BLaER1 (cell line): Measurements from ENCODE around the gene KLRC1.
"Not testable (repeated sequence)": the region's sequence is repeated elsewhere in the genome, so short reads cannot be mapped to it uniquely, and the experiment has no call there.

Experiments
- H3K27ac ChIP-seq: shearing (Covaris generic); formaldehyde crosslinking; 2 replicates; pipeline ENCODE4 v1.8.1; 2022
- H3K27me3 ChIP-seq: shearing (Covaris generic); formaldehyde crosslinking; 2 replicates; pipeline ENCODE4 v1.8.1; 2022
- H3K36me3 ChIP-seq: shearing (Covaris generic); formaldehyde crosslinking; 2 replicates; pipeline ENCODE4 v1.8.1; 2022
- H3K4me1 ChIP-seq: shearing (Covaris generic); formaldehyde crosslinking; 2 replicates; pipeline ENCODE4 v1.8.1; 2022
- H3K4me2 ChIP-seq: shearing (Covaris generic); formaldehyde crosslinking; 2 replicates; pipeline ENCODE4 v1.8.1; 2022
- H3K4me3 ChIP-seq: shearing (Covaris generic); formaldehyde crosslinking; 2 replicates; pipeline ENCODE4 v1.8.1; 2022
- H3K9ac ChIP-seq: shearing (Covaris generic); formaldehyde crosslinking; 2 replicates; pipeline ENCODE4 v1.8.1; 2022
- H3K9me3 ChIP-seq: shearing (Covaris generic); formaldehyde crosslinking; 2 replicates; pipeline ENCODE4 v1.8.1; 2022
- H4K20me1 ChIP-seq: shearing (Covaris generic); formaldehyde crosslinking; 2 replicates; pipeline ENCODE4 v1.8.1; 2022
- Cebpa-rat ChIP-seq: shearing (Covaris generic); IDR thresholded peaks from 2 replicates; pipeline ENCODE4 v1.8.1; 2022

The KLRC1 gene

GRCh38 chr12:10453156-10453555 is at the start of gene KLRC1:
Gene KLRC1 (minus strand): TSS chr12:10453377. CDS start chr12:10451156, 2,221 bp downstream.
- Histone ChIP-seq H3K27ac (no peak within 1 kb of the TSS), H3K4me1 (0 out of 2 replicates have a peak, but pooled peaks cover 6% of the 10 kb centered on the region), H3K36me3 (no peaks in the 10 kb centered on the region), H3K9me3 (peaks cover 34% of the 10 kb centered on the region), H3K9ac (no peak within 1 kb of the TSS), H3K4me3 (no peak within 1 kb of the TSS), H3K4me2 (no peak within 1 kb of the TSS), H3K27me3 (no peaks in the 10 kb centered on the region), H4K20me1 (no peaks in the 10 kb centered on the region)
- TF ChIP-seq Cebpa-rat, result no peak

GRCh38 chr12:10501030-10501429 is 47.9 kb upstream of the KLRC1 start:
- H3K27ac ChIP-seq, result no peak overlapping the region
- no peaks in the 10 kb centered on the region for H3K27me3 ChIP-seq
- no peaks in the 10 kb centered on the region for H4K20me1 ChIP-seq
- no peaks in the 10 kb centered on the region for H3K9me3 ChIP-seq
- no peak overlapping the region for H3K4me2 ChIP-seq
- no peak for TF ChIP-seq Cebpa-rat
- no peaks in the 10 kb centered on the region for H3K4me1 ChIP-seq
- H3K9ac ChIP-seq, result no peak overlapping the region
- H3K4me3 ChIP-seq, result no peak overlapping the region
- H3K36me3 ChIP-seq, result no peaks in the 10 kb centered on the region

- H3K4me2 ChIP-seq, result no peak overlapping the region
- H3K9ac ChIP-seq, result no peak overlapping the region
- no peaks in the 10 kb centered on the region for H4K20me1 ChIP-seq
- no peak overlapping the region for H3K4me3 ChIP-seq
- no peaks in the 10 kb centered on the region for H3K4me1 ChIP-seq
- no peak overlapping the region for H3K27ac ChIP-seq
- H3K36me3 ChIP-seq, result no peaks in the 10 kb centered on the region
- no peak for TF ChIP-seq Cebpa-rat
- no peaks in the 10 kb centered on the region for H3K27me3 ChIP-seq
- H3K9me3 ChIP-seq, result no peaks in the 10 kb centered on the region
Measured at GRCh38 chr12:10498042-10498441, 44.9 kb upstream of the KLRC1 start.

GRCh38 chr12:10497602-10498001 is 44.4 kb upstream of the KLRC1 start:
- H3K27me3 ChIP-seq, result no peaks in the 10 kb centered on the region
- no peaks in the 10 kb centered on the region for H3K9me3 ChIP-seq
- no peaks in the 10 kb centered on the region for H3K36me3 ChIP-seq
- H4K20me1 ChIP-seq, result no peaks in the 10 kb centered on the region
- H3K9ac ChIP-seq, result no peak overlapping the region
- H3K4me2 ChIP-seq, result no peak overlapping the region
- no peaks in the 10 kb centered on the region for H3K4me1 ChIP-seq
- no peak for TF ChIP-seq Cebpa-rat
- no peak overlapping the region for H3K4me3 ChIP-seq
- no peak overlapping the region for H3K27ac ChIP-seq

- no peak overlapping the region for H3K27ac ChIP-seq
- no peaks in the 10 kb centered on the region for H3K36me3 ChIP-seq
- H3K4me3 ChIP-seq, result no peak overlapping the region
- TF ChIP-seq Cebpa-rat, result no peak
- H3K4me1 ChIP-seq, result no peaks in the 10 kb centered on the region
- H3K4me2 ChIP-seq, result no peak overlapping the region
- H4K20me1 ChIP-seq, result no peaks in the 10 kb centered on the region
- no peaks in the 10 kb centered on the region for H3K27me3 ChIP-seq
- no peaks in the 10 kb centered on the region for H3K9me3 ChIP-seq
- no peak overlapping the region for H3K9ac ChIP-seq
Measured at GRCh38 chr12:10491766-10492165, 38.6 kb upstream of the KLRC1 start.

GRCh38 chr12:10487328-10487727 is 34.2 kb upstream of the KLRC1 start:
- not testable (repeated sequence) for H3K36me3 ChIP-seq, H3K4me2 ChIP-seq, H3K4me3 ChIP-seq, H3K4me1 ChIP-seq, H3K9me3 ChIP-seq, H3K27ac ChIP-seq, H3K27me3 ChIP-seq, H3K9ac ChIP-seq, H4K20me1 ChIP-seq

GRCh38 chr12:10481901-10482300 is 28.7 kb upstream of the KLRC1 start:
- H3K9ac ChIP-seq, H4K20me1 ChIP-seq, H3K27ac ChIP-seq, H3K4me3 ChIP-seq, H3K4me1 ChIP-seq, H3K27me3 ChIP-seq, H3K36me3 ChIP-seq, H3K4me2 ChIP-seq: not testable (repeated sequence)
- 0 out of 2 replicates have a peak, but pooled peaks cover 11% of the 10 kb centered on the region for H3K9me3 ChIP-seq

- H3K4me1 ChIP-seq, H3K36me3 ChIP-seq, H3K27ac ChIP-seq, H3K9me3 ChIP-seq, H3K4me2 ChIP-seq, H3K4me3 ChIP-seq, H3K9ac ChIP-seq, H4K20me1 ChIP-seq, H3K27me3 ChIP-seq: not testable (repeated sequence)
Measured at GRCh38 chr12:10472808-10473207, 19.6 kb upstream of the KLRC1 start.

GRCh38 chr12:10469701-10470100 is 16.5 kb upstream of the KLRC1 start:
- no peaks in the 10 kb centered on the region for H3K27me3 ChIP-seq
- no peak for TF ChIP-seq Cebpa-rat
- no peaks in the 10 kb centered on the region for H3K36me3 ChIP-seq
- no peaks in the 10 kb centered on the region for H3K4me1 ChIP-seq
- H3K27ac ChIP-seq, result no peak overlapping the region
- peaks cover 5% of the 10 kb centered on the region; the same call in 1 of the 2 replicates for H3K9me3 ChIP-seq
- H3K4me2 ChIP-seq, result no peak overlapping the region
- no peak overlapping the region for H3K4me3 ChIP-seq
- H4K20me1 ChIP-seq, result no peaks in the 10 kb centered on the region
- no peak overlapping the region for H3K9ac ChIP-seq

GRCh38 chr12:10466311-10466710 is 13.1 kb upstream of the KLRC1 start:
- H3K4me2 ChIP-seq, result no peak overlapping the region
- no peak for TF ChIP-seq Cebpa-rat

GRCh38 chr12:10457760-10458159 is 4.6 kb upstream of the KLRC1 start:
- Histone ChIP-seq H3K4me2 (no peak overlapping the region), H3K9me3 (peaks cover 46% of the 10 kb centered on the region), H3K4me1 (0 out of 2 replicates have a peak, but pooled peaks cover 6% of the 10 kb centered on the region), H3K4me3 (no peak overlapping the region), H3K27ac (no peak overlapping the region), H3K27me3 (no peaks in the 10 kb centered on the region), H4K20me1 (no peaks in the 10 kb centered on the region), H3K36me3 (no peaks in the 10 kb centered on the region), H3K9ac (no peak overlapping the region)
- TF ChIP-seq Cebpa-rat, result no peak

More at GRCh38 chr12:10466311-10466710, 13.1 kb upstream of the KLRC1 start:
- Histone ChIP-seq H3K9ac (no peak overlapping the region), H3K4me1 (no peaks in the 10 kb centered on the region), H3K27ac (no peak overlapping the region), H4K20me1 (no peaks in the 10 kb centered on the region), H3K4me3 (no peak overlapping the region), H3K9me3 (peaks cover 4% of the 10 kb centered on the region; the same call in 1 of the 2 replicates), H3K36me3 (no peaks in the 10 kb centered on the region), H3K27me3 (no peaks in the 10 kb centered on the region)
